Ascending aorta (tissue), 2 donors: ENCODE measurements around the gene ARL6IP5. TPM values are rescaled to one million over a fixed set of nuclear protein-coding genes. Genes with fewer than 3 reads are reported as not detected.

Experiments used
- DNase-seq, 2 donors: peaks; one replicate each; pipeline ENCODE4 v3.0.0-alpha.2; 2019; ENCODE audit warnings: low spot score in 2 of 2
- H3K27ac ChIP-seq, 2 donors: fragments of 200-600 bp; sonication (generic); one replicate each; pipeline ENCODE4 v1.5.1; 2016 to 2017; ENCODE audit warnings: mild to moderate bottlenecking in 1 of 2
- H3K27me3 ChIP-seq: fragments of 200-600 bp; sonication (generic); one replicate; pipeline ENCODE4 v1.5.1; 2017
- H3K36me3 ChIP-seq, 2 donors: fragments of 200-600 bp; sonication (generic); one replicate each; pipeline ENCODE4 v1.5.1; 2016
- H3K4me1 ChIP-seq, 2 donors: fragments of 200-600 bp; sonication (generic); one replicate each; pipeline ENCODE4 v1.5.1; 2016 to 2017; ENCODE audit warnings: mild to moderate bottlenecking in 1 of 2
- H3K4me3 ChIP-seq, 2 donors: fragments of 200-600 bp; sonication (generic); one replicate each; pipeline ENCODE4 v1.5.1; 2016 to 2017; ENCODE audit warnings: mild to moderate bottlenecking in 1 of 2
- H3K9me3 ChIP-seq, 2 donors: fragments of 200-600 bp; sonication (generic); one replicate each; pipeline ENCODE4 v1.5.1; 2016
- intact Hi-C: fragments of 100-400 bp; cut with DNase I; formaldehyde crosslinking; loops from one replicate; pipeline ENCODE4 v1.15.1; 2023
- total RNA-seq: library from RNA; depleted of rRNA; stranded (reverse); fragments of >200 nt; gene quantifications from one replicate; pipeline ENCODE4 v1.1.0, GENCODE V29; 2016
- TF ChIP-seq, protein P1 (sequence below), 3 experiments: fragments of 200-600 bp in 2 of 3; fragments of 450-650 bp in 1 of 3; sonication (generic) in 2 of 3; IDR thresholded peaks; one replicate each; pipeline ENCODE4 v1.5.1; 2016 to 2019; ENCODE audit warnings: antibody characterized with exemption in 3 of 3, mild to moderate bottlenecking in 1 of 3, moderate library complexity in 1 of 3

ARL6IP5 gene
- total RNA-seq, 1 donor from 2014 or later, result 134 TPM

- TF ChIP-seq, protein P1, sequence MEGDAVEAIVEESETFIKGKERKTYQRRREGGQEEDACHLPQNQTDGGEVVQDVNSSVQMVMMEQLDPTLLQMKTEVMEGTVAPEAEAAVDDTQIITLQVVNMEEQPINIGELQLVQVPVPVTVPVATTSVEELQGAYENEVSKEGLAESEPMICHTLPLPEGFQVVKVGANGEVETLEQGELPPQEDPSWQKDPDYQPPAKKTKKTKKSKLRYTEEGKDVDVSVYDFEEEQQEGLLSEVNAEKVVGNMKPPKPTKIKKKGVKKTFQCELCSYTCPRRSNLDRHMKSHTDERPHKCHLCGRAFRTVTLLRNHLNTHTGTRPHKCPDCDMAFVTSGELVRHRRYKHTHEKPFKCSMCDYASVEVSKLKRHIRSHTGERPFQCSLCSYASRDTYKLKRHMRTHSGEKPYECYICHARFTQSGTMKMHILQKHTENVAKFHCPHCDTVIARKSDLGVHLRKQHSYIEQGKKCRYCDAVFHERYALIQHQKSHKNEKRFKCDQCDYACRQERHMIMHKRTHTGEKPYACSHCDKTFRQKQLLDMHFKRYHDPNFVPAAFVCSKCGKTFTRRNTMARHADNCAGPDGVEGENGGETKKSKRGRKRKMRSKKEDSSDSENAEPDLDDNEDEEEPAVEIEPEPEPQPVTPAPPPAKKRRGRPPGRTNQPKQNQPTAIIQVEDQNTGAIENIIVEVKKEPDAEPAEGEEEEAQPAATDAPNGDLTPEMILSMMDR (IDR thresholded peaks at IDR 0.05), result no peak
- H3K4me3 ChIP-seq, result no peak overlapping the region
- H3K9me3 ChIP-seq, result no peaks in the 10 kb centered on the region
- peaks cover 40 to 66% of the 10 kb centered on the region in 2 donors for H3K36me3 ChIP-seq
- H3K27me3 ChIP-seq, result no peaks in the 10 kb centered on the region
- H3K27ac ChIP-seq, result no peak overlapping the region
- no peaks in the 10 kb centered on the region for H3K4me1 ChIP-seq
- DNase-seq, result no peak
- intact Hi-C loops, result no loop called here
These were observed 26.4 kb upstream of the ARL6IP5 start for GRCh38 chr3:69058180-69058946.

DNA sequence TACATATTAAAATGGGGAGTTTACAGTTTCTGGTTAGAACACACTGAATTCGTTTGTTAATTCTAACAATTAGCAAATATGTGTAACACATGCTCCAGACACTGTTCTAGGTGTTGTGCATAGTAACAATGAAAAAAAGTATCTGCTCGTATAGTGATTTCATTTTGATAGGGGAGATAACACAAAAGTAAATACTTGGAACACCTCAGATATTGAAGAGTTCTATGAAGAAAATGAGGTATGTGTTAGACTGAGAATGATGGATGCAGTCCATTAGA, 25.9 kb upstream of the ARL6IP5 start:
- no peaks in the 10 kb centered on the region for H3K9me3 ChIP-seq
- intact Hi-C loops, result no loop called here
- H3K27me3 ChIP-seq, result no peaks in the 10 kb centered on the region
- no peak overlapping the region for H3K27ac ChIP-seq
- H3K4me1 ChIP-seq, result no peaks in the 10 kb centered on the region
- DNase-seq, result no peak
- H3K36me3 ChIP-seq, result peaks cover 40 to 66% of the 10 kb centered on the region in 2 donors
- TF ChIP-seq, protein P1 (IDR thresholded peaks at IDR 0.05), result no peak
- no peak overlapping the region for H3K4me3 ChIP-seq

DNA sequence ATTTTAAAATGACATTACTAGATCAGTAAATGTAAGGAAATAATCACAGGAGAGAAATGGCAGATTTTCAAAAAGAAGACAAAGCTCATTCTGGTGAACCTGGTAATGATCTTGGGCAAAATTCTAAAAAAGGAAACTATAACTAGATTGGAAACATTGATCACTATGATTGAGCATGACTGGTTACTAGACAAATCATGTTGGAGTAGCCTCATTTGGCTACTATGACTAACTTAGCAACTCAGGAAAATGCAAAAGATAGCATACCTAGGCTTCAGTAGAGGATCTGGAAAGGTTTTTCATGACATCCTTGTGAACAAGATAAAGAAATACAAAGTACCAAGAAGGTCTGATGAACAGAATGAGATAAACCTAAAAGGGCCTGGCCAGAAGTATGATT, 25.0 kb upstream of the ARL6IP5 start:
- Histone ChIP-seq H3K27me3 (no peaks in the 10 kb centered on the region), H3K9me3 (no peaks in the 10 kb centered on the region), H3K4me3 (no peak overlapping the region), H3K27ac (no peak overlapping the region), H3K4me1 (no peaks in the 10 kb centered on the region), H3K36me3 (peaks cover 38 to 64% of the 10 kb centered on the region in 2 donors)
- intact Hi-C loops, result no loop called here
- TF ChIP-seq, protein P1 (IDR thresholded peaks at IDR 0.05), result no peak
- no peak for DNase-seq

DNA sequence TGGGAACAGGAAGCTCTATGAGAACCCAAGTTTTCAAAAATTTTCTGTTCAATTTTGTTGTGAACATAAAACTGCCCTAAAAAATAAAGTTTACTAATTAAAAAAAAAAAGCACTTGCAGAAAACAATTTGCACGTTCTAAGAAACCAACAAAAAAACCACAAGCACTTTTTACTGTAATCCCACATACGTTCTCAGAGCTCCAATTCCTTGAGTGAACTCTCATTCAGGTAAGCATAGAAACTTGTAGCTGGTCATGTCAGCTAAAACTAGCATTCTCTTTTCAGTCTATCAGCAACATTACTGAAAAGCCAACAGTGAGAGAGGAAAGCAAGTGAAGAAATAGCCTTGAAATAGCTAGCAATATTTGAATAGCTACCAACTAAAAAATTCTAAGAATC, 21.1 kb upstream of the ARL6IP5 start:
- Histone ChIP-seq H3K4me3 (no peak overlapping the region), H3K36me3 (peaks cover 26 to 44% of the 10 kb centered on the region in 2 donors), H3K4me1 (no peaks in the 10 kb centered on the region), H3K27me3 (no peaks in the 10 kb centered on the region), H3K9me3 (no peaks in the 10 kb centered on the region), H3K27ac (peak overlapping the region in 1 of 2 donors; percentile 23)
- TF ChIP-seq, protein P1 (IDR thresholded peaks at IDR 0.05), result no peak
- no peak for DNase-seq
- intact Hi-C loops, result no loop called here

- no peak for DNase-seq
- Histone ChIP-seq H3K27ac (no peak overlapping the region), H3K9me3 (no peaks in the 10 kb centered on the region), H3K4me1 (no peaks in the 10 kb centered on the region), H3K4me3 (no peak overlapping the region), H3K36me3 (peaks cover 16 to 27% of the 10 kb centered on the region in 2 donors), H3K27me3 (no peaks in the 10 kb centered on the region)
- intact Hi-C loops, result no loop called here
- TF ChIP-seq, protein P1 (IDR thresholded peaks at IDR 0.05), result no peak
These were observed 19.3 kb upstream of the ARL6IP5 start for GRCh38 chr3:69065318-69065964.
